ENCODE data around the gene UGT1A7.

DNA sequence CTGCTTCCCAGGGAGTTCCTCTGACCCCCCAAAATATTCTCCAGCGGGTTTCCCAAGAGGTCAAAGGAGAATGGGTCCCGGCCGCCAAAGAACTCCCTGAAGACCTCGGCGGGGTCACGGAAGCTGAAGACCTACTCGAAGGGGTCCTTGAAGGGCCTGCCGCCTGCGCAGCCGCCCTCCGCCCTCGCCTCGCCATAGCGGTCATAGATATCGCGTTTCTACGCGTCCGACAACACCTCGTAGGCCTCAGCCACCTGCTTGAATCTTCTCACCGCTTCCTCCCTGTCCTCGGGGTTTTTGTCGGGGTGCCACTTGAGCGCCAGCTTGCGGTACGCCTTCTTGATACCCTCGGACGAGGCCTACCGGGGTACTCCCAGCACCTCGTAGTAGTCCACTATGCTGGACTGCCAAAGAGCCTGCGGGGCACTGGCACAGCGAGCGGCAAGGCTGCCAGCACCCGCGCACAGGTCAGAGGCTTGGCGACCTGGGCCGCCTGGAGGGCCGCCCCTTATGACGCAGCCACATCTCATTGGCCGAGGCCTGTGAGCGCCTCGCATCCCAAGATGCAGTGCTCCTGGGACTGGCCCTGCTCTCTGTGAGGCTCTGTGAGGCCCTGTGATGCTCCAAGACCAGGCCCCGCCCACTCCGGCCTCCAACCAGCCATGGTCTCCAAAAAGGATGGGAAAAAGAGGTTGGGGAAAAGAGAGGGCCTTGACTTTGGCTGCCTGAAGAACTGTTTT is 73.3 kb downstream of the UGT1A7 start:
- TF ChIP-seq ZNF274 (IDR thresholded peaks at IDR 0.05; ENCODE audit: low read depth, low read length) (no peak), YY1 (IDR thresholded peaks at IDR 0.05; ENCODE audit: insufficient read depth, insufficient read length) (no peak), SUZ12 (IDR thresholded peaks at IDR 0.05; ENCODE audit: extremely low read depth, insufficient read depth, insufficient read length) (no peak)
